DND-41 (cell line): ENCODE results near the gene CLASP1.

Experiments
- EZH2 ChIP-seq: IDR thresholded peaks from 3 replicates; pipeline ENCODE4 v1.6.1; 2012; ENCODE audit warnings: borderline replicate concordance, low read depth, mild to moderate bottlenecking, moderate library complexity, low read length, inconsistent platforms; ENCODE audit not compliant: severe bottlenecking
- TF ChIP-seq, protein P1 (sequence below): IDR thresholded peaks from 2 replicates; pipeline ENCODE4 v1.5.1; 2012; ENCODE audit warnings: borderline replicate concordance, low read length, moderate library complexity, mild to moderate bottlenecking; ENCODE audit not compliant: poor library complexity, severe bottlenecking; ENCODE audit errors: extremely low read depth

- TF ChIP-seq, protein P1, sequence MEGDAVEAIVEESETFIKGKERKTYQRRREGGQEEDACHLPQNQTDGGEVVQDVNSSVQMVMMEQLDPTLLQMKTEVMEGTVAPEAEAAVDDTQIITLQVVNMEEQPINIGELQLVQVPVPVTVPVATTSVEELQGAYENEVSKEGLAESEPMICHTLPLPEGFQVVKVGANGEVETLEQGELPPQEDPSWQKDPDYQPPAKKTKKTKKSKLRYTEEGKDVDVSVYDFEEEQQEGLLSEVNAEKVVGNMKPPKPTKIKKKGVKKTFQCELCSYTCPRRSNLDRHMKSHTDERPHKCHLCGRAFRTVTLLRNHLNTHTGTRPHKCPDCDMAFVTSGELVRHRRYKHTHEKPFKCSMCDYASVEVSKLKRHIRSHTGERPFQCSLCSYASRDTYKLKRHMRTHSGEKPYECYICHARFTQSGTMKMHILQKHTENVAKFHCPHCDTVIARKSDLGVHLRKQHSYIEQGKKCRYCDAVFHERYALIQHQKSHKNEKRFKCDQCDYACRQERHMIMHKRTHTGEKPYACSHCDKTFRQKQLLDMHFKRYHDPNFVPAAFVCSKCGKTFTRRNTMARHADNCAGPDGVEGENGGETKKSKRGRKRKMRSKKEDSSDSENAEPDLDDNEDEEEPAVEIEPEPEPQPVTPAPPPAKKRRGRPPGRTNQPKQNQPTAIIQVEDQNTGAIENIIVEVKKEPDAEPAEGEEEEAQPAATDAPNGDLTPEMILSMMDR: no peak
- no peak for TF ChIP-seq EZH2
Measured at GRCh38 chr2:121513597-121514333, 135.5 kb downstream of the CLASP1 start.
